ENCODE results near the gene GRM8.

DNA sequence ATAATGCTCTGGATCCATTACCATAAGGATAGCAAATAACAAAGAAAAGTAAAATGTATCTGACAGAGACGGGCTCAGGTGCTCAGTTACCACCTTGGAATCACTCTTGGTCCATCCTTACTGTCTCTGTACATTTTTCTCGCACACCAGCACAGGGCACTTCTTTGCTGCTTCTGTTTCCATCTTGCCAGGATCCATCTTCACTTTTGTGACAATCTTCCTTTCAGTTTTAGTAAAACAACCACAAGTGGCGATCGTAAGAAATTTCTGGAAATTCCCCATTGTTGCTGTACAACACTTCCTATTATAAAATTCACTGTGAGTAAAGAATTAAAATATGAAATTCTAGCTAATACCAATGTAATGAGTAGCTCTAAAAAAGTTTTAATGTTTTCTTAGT is 695.5 kb downstream of the GRM8 start:
- TF ChIP-seq, protein P1, sequence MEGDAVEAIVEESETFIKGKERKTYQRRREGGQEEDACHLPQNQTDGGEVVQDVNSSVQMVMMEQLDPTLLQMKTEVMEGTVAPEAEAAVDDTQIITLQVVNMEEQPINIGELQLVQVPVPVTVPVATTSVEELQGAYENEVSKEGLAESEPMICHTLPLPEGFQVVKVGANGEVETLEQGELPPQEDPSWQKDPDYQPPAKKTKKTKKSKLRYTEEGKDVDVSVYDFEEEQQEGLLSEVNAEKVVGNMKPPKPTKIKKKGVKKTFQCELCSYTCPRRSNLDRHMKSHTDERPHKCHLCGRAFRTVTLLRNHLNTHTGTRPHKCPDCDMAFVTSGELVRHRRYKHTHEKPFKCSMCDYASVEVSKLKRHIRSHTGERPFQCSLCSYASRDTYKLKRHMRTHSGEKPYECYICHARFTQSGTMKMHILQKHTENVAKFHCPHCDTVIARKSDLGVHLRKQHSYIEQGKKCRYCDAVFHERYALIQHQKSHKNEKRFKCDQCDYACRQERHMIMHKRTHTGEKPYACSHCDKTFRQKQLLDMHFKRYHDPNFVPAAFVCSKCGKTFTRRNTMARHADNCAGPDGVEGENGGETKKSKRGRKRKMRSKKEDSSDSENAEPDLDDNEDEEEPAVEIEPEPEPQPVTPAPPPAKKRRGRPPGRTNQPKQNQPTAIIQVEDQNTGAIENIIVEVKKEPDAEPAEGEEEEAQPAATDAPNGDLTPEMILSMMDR (conservative IDR thresholded peaks at IDR 0.05; ENCODE audit: low read length) = no peak
- TF ChIP-seq EZH2phosphoT487 (IDR thresholded peaks at IDR 0.05; ENCODE audit: borderline replicate concordance, low read depth, low read length) = no peak
